Nucleus accumbens (tissue), 56 donors: ENCODE data around the gene RREB1.

Source experiments
- DNase-seq, 56 donors: peaks; one replicate each; lab custom pipeline; 2025; lab: John Stamatoyannopoulos, UW

RREB1 gene

DNA sequence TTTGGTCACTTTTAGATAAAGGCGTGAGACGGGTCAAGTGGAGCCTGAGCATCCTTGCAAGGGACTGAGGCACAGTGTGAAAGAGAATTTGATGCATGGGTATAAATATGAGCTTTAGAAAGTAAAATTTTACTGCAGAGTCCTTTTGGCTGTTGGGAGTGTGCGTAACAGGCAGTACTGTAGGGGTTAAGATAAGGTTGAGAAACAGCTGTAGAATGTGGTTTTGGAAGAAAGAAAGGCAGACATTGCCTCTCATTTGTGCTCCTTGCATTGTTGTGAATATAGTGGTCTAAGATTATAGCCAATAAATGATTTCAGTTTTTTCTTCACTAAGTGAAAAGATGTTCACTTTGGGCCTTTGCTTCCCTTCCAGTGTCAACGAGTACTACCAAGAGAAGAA, 73.0 kb downstream of the RREB1 start:
- no peak for DNase-seq

- no peak for DNase-seq
Measured at GRCh38 chr6:7183707-7184106, 75.9 kb downstream of the RREB1 start.

DNA sequence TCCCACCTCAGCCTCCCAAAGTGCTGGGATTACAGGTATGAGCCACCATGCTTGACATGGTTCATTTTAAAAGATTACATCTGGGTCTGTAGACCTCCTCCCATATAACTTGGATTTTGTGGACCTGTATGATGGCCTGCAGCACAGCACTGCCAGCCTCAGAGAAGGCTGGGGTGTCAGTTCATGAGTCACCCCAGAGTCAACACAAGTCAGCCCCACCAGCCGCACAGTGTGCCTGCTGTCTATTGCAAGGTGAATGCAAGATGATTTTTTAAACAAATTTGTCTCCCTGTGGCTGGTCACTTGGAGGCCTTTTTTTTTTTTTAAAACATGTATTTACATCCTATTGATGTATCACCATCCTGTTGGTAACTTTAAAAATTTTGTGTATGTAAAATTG, 76.7 kb downstream of the RREB1 start:
- no peak for DNase-seq

- no peak for DNase-seq
Measured at GRCh38 chr6:7185561-7185960, 77.8 kb downstream of the RREB1 start.

GRCh38 chr6:7188492-7188891, 80.7 kb downstream of the RREB1 start:
- DNase-seq = peak in 1 of 56 donors; percentile 18

DNA sequence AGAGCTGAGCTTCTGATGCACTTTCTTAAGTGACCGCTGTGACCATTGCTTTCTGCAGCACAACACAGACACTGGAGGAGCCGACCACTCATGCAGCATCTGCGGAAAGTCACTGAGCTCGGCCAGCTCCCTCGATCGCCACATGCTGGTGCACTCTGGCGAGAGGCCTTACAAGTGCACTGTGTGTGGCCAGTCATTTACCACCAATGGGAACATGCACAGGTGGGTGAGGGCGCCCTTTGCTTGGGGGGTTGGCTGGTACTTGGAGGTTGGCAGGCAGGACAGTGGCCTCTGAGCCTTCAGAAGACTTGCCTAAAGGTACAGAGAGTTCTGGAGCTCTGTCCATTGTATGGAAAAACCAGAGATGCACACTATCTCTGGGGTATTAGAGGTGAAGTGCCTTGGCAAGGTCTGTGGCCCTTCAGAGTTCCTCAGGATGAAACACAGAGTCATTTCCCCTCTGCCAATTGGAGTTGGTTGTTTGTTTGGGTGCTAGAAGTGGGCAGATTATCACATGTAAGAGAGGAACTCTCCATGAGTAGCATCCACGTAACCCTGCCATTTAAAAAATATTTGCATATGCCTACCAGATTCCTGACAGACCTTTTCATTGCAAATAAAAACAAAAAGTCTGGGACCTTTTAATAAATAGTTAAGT, 81.5 kb downstream of the RREB1 start:
- DNase-seq = no peak

GRCh38 chr6:7190791-7191190, 83.0 kb downstream of the RREB1 start:
- DNase-seq = no peak

DNA sequence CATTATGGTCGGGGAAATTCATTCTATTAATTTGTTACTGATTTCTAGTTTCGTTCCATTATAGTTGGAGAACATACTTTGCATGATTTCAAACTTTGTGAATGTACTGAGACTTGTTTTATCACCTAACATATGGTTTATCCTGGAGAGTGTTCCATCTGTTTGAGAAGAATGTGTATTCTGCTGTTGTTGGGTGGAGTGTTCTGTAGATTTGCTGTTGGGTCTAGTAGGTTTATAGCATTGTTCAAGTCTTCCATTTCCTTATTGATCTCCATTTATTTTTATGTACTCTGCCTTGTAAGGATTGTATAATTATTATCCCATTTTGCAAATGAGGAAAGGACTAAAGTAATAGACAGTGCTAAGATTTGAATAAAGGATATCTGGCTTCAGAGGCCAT, 85.4 kb downstream of the RREB1 start:
- no peak for DNase-seq

GRCh38 chr6:7194657-7195056, 86.9 kb downstream of the RREB1 start:
- DNase-seq = no peak

DNA sequence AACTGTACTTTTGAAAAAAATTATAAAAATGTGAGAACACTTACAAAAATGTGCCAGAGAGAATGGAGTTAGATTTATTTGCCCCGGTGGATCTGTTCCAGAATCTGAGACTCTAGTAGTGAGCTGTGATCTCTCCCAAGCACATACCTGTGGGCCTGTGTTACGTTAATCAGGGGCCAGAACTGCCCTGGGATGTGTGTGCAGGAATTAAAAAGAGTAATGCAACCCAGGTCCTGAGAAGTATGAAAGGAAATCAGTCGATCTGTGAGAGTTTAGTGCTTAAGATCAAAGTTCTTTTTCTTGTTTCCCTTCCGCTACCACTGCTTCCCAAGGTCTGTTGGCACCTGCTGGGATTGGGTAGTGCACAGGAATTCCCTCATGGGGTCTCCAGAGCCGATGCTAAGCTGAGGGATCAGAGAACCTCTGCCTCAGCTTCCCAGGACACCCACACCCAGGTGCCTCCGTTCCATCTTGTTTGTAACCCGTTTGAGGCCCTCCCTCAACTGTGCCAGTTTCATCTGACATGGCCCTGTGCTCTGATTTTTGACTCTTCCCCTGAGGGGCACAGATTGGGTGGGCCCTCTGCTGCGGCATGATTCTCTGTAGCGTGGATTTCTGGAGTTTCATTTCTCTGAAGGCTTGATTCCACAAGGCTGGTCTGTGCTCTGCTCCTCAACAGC, 87.7 kb downstream of the RREB1 start:
- no peak for DNase-seq

DNA sequence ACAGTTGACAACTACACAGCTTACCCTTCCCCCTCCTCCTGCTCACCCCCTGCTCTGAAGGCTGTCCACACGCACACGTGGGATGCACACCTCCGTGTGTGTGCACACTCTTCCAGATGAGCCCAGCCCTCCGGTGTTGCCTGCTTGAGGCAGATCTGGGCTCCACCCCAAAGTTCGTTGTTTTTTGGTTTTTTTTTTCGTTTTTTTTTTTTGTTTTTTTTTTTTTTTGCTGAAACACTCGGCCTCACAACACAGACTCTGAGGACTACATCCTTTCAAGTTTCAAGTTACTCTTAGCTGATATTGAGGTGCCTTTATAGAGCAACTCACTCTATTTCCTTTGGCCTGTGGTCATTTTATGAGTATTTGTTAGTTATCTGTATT, 88.2 kb downstream of the RREB1 start:
- no peak for DNase-seq

DNA sequence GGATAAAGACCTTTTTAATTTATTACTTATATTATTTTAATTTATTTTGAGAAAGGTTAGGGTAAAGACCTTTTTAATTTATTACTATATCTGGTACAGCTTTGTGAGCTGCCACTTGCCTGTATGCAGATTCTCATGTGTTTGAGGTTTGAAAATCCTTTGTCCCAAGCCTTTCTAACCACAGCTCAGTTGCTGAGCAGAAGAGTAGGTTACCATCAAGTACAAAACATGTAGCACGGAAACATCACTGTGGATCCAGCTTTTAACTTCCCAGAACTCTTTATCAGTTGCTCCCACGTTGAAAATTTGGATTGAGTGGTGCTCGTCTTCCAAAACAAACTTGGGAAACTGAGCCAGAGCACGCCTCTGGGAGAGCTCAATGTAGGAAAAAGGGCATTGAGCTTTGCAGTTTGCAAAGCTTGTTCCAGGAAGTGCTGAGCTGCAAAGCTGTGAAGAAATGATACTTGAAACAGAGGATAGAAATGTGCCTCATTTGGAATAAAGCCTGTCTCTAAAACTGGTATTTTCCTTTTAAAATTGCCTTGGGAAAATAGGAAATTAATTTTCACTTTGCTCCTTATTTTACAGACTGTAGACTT, 89.0 kb downstream of the RREB1 start:
- no peak for DNase-seq

DNA sequence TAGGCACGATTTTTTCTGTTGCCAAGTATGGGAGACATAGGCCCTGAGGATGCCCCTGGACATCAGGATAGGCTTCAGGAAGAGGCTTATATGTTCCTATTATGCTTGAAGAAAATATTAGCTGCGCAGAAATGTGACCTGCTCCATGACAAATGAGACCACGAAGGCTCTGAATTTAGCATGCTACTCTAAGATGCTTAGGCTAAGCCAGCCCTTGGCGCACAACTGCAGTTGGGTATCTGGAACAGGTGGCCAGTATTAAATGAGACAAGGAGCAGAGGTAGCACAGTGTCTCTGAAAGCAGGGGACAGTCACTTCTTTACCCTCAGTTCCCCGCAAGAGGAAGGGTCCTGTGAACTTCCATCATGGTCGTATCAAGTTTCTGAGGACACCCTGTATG, 90.0 kb downstream of the RREB1 start:
- DNase-seq = no peak

GRCh38 chr6:7198833-7199800, 91.4 kb downstream of the RREB1 start:
- DNase-seq = no peak

GRCh38 chr6:7200598-7201443, 93.1 kb downstream of the RREB1 start:
- no peak for DNase-seq

DNA sequence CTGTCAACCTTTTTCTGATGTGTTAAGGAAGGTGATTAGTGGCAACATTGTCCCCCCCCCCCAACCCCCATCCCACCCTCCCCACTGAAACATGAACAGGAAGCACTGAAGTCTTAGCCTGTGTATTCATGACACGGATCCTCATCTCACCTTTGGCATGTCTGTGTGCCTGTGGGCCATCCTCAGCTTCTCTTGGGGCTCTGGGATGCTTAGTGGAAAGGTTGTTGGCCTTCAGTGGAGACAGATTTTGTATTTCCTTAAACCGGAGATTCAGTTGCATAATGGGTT, 93.6 kb downstream of the RREB1 start:
- DNase-seq = no peak

- peak in 30 of 56 donors; percentile 2 to 49 (median 21) for DNase-seq
Measured at GRCh38 chr6:7201732-7202541, 94.2 kb downstream of the RREB1 start.

DNA sequence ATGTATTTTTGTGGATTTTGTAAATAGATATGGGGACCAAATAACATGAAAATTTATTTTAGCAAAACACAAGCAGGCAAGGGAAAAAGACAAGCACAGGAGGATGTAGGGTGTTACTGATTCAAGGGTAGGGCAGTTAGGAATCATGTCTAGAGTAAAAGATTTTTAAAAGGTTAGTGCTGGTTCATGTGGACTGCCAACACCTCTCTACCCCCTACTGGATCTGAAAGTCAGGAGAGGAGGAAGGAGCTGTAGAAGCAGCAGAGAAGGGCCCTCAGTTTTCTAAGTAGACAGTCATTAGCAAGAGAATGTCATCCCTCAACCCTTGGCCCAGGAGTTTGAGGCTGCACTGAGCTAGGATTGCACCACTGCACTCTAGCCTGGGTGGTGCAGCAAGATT, 95.2 kb downstream of the RREB1 start:
- DNase-seq = no peak

DNA sequence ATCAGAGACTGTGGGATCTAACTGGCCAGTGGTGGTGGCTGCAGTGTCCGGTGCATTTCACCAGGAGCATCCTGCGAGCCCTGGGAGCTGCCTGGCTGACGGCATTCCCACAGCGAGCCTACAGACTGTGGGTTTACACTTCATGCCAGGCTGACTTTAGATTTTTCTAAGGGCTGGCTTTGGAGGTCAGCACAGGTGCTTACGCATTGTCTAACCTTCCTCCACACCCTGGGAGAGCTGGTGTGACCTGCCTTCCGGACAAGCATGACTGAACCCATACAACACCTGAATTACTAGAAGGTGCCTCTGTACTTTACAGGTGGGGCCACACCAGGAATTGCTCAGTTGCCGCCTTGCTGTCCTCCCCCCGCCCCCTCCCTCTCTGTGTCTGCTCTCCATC, 96.2 kb downstream of the RREB1 start:
- no peak for DNase-seq
